ENCODE results near the gene C11orf97.

GRCh38 chr11:94472916-94473799 lies 39.1 kb upstream of the C11orf97 start:
- TF ChIP-seq, protein P1, sequence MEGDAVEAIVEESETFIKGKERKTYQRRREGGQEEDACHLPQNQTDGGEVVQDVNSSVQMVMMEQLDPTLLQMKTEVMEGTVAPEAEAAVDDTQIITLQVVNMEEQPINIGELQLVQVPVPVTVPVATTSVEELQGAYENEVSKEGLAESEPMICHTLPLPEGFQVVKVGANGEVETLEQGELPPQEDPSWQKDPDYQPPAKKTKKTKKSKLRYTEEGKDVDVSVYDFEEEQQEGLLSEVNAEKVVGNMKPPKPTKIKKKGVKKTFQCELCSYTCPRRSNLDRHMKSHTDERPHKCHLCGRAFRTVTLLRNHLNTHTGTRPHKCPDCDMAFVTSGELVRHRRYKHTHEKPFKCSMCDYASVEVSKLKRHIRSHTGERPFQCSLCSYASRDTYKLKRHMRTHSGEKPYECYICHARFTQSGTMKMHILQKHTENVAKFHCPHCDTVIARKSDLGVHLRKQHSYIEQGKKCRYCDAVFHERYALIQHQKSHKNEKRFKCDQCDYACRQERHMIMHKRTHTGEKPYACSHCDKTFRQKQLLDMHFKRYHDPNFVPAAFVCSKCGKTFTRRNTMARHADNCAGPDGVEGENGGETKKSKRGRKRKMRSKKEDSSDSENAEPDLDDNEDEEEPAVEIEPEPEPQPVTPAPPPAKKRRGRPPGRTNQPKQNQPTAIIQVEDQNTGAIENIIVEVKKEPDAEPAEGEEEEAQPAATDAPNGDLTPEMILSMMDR (IDR thresholded peaks at IDR 0.05 in 2 of 3, conservative IDR thresholded peaks at IDR 0.05 in 1 of 3; ENCODE audit: borderline replicate concordance in 1 of 3, insufficient read depth in 1 of 3, low read depth in 2 of 3, low read length in 2 of 3), result no peak
- TF ChIP-seq ZNF274 (IDR thresholded peaks at IDR 0.05; ENCODE audit: low read depth, low read length), result no peak

All from HCT116 (cell line).